DMS 273 treated with DMSO at 0.1 percent for 48 hours (cell line): ENCODE data around the gene FAT2.
"Not testable (repeated sequence)": the region's sequence is repeated elsewhere in the genome, so short reads cannot be mapped to it uniquely, and the experiment has no call there.

Experiments used
- DNase-seq: peaks from one replicate; lab custom pipeline; 2025; lab: John Stamatoyannopoulos, UW

The FAT2 gene

GRCh38 chr5:151614565-151614964 is 23.4 kb upstream of the FAT2 start:
- no peak for DNase-seq

- no peak for DNase-seq
Measured at GRCh38 chr5:151612689-151613427, 21.7 kb upstream of the FAT2 start.

DNA sequence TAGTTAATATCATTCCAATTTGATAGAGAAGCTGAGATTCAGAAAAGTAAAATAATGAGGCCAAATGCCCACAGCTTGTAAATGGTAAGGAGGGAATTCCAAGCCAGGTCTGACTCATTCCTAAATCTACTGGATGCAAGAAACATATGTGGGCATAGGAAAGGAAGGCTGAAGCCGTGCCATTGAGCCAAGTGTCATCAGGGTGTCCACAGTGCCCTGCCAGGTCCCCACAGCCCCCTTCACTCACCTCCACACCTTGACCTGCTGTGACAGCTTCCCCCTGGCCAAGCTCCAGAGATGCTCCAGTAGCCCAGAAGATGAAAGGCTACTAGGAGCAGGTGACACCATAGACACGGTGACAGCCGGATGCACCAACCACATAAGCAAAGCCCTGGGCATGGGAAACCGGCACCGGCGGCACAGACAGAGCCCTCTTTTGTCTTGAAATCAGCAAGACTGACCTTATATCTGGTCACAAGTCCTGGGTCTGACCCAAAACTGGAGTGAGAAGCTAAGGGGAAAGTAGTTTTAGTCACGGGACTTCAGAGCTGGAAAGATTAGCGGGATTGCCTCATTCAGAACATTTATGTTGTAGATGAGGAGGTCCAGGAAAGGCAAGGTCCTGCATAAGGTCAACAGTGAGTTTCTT is 20.1 kb upstream of the FAT2 start:
- no peak for DNase-seq

- no peak for DNase-seq
Measured at GRCh38 chr5:151608522-151608921, 17.4 kb upstream of the FAT2 start.

DNA sequence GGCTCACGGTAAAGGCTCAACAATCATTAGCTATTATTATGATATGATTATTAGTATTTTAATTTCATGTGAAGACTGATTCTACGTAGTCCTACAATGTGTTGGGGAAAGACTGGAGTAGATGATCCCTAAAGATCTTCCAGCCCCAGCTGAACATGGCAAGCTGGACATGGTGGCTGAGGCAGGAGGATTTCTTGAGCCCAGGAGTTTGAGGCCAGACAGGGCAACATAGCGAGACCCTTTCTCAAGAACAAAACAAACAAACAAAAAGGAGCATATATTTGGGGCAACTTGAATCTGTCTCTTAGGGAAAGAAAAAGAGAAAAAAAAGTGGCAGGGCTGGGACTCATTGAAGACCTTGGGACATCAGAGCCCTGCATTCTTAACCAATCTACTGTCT is 16.2 kb upstream of the FAT2 start:
- no peak for DNase-seq

DNA sequence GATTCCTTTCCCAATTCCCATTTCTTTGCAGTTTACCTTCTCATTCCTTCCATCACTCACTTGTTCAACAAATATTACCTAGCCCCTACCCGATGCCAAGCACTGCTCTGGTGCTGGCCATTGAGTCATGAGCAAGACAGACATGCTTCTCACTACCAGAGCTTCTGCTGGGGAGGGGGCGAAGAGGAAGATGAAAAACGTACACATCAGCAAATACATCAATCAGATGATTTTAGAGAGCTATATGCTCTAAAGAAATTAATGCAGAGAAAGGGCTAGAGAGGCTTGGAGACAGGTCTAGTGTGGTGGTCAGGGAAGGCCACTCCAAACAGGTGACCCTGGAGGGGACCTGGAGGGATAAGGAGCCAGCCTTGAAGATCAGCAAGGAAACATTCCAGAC is 14.4 kb upstream of the FAT2 start:
- no peak for DNase-seq

DNA sequence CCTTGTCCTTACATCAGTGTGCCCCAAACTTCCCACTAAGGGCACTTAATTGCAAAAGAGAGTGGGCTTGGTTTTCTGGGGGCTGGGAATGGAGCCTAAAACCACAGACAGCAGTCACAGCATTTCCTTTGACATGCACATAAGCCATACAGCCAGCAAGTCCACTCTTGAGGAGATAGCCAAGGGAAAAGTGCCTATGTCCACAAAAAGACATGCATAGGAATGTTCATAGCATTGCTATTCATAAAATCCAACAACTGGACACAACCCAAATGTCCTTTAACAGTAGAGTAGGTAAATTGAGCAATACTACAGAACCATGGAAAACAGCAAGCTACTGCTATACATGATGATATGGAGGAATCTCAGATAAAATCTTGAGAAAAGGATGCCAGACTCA is 11.7 kb upstream of the FAT2 start:
- DNase-seq: no peak

DNA sequence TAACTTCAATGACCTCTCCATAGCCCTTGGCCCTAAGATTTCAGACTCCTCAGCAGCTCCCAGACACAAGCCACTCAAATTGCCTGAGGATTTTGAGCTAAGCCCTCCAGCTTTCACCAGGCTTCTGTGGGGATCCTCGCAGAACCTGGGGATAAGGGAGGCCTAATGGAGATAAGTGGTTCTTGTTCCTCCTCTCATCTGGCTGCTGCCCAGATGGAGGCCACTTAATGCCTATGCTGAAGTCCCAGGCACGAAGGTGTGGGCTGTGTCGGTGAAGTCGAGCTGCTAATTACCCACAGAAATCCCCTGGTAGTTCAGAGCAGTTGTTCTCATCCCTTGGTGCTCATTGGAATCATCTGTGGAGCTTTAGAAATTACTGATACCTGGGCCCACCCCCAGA is 10.3 kb upstream of the FAT2 start:
- DNase-seq: no peak

DNA sequence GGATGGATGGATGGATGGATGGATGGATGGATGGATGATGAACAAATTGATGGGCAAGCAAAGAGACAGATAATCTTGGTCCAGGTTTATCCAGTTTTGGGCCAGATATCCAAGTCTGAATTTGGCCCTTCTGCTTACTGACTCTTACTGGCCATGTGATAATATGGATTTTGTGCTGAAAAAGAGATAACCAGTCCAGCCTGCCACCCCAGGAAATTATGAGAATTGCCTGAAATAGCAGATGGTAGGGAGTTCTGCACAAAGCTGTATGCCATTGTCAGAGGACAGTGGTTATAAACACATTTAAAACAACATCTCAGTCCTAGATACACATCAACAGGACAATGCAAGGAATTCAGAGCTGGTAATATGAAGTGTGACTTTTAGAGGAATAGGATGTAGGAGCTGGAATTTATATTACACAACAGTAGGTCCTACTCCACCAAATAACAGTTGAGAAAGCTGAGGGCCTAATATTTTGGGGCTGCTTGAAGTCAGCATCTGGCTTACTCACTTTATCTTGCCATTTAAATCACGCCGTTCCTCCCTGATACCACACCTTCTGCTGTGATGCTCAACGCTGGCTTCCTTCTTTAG is 9.0 kb upstream of the FAT2 start:
- DNase-seq: no peak

GRCh38 chr5:151598984-151599383 is 7.9 kb upstream of the FAT2 start:
- no peak for DNase-seq

DNA sequence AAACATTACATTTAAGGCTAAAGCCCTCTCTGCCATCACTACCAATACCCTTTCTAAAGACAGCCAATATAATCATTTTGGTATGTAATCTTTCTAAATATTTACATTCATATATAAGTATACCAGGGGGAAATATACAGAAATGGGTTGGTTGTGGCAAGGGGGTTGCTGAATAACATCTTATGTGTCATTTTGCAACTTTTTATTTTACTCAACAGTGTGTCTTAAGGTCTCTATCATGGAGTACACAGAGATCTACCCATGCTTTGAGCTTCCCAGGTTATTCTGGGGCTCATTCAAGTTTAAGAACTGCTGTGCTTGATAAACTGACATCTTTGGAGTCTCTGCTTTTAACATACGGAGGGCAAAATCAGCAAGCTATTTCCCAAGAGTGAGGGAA is 7.4 kb upstream of the FAT2 start:
- no peak for DNase-seq

GRCh38 chr5:151597749-151598148 is 6.6 kb upstream of the FAT2 start:
- no peak for DNase-seq

DNA sequence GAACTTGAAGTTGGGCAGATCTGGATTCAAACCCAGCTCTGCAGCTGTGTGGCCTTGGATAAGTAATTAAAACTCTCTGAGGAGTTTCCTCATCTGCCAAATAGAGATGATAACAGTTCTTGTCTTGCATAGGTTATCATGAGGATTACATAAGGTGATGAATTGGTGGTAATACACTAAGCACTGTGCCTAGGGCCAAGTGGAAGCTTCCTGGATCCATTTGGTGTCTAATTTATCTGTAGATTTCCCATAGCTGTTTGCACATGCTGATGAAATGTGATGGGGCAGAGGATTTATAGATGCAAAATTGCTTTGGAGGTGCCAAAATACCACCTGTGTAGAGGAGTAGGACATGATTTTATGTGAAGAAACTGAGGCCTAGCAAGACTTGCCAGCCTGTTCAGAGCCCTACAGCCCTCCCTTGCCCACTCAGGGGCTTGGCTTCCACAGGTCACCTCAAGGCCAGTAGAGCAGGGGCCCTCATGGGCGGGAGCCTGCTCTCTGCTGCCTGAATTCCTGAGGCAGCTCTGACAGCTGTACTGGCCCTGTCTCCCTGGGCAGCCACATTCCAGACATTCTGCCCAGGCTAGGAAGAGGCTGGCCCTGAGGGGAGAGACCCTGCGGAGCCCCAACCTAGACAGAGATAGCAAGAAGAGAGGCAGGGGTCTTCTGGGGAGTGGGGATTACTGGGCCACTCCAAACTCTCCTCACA is 5.9 kb upstream of the FAT2 start:
- DNase-seq: no peak

DNA sequence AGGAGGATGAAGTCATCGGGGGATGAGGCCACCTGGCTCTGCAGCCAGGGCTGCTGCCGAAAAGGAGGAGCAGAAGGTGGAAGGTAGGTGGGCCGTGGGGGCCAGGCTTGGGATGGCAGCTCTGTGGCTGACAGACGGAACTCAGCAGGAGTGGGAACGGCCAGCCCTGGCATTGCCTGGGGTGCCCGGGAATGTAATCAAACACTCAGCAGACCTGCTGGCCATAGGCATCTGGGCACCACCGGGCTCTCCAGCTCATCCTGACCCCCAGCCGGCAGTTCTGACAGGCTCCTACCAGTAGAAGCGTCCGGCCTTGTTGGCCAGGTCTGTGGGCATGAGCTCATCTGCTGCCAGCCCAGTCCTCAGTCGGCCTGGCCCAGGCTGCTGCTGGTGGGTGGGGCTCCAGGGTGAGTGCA is 4.3 kb upstream of the FAT2 start:
- peak; percentile 54 for DNase-seq

DNA sequence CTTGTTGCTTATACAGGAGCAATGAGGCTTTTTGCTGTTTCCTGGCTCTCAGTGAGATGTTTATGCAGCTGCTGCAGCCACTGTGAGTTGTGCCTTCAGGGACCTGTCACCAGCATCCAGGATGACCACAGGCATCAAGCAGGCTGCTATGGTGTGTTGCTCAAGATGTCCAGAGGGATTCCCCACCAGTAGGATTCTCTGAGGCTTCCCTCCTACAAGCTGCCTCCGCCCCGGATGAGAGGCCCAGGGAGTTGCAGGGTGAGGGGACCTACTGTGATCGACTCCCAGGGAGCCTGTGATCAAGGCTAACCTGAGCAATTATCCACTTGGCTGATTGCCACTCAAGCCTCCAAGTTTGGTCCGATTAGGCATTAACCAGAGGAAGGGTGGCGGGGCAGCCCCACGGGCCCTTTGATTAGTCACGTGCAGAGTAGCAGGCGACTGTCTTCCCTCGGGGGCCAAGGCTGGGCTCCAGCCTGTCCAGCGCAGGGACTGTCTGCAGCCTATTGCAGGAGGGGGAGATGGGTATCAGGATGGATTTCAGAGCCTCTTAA is 1.8 kb upstream of the FAT2 start:
- no peak for DNase-seq

DNA sequence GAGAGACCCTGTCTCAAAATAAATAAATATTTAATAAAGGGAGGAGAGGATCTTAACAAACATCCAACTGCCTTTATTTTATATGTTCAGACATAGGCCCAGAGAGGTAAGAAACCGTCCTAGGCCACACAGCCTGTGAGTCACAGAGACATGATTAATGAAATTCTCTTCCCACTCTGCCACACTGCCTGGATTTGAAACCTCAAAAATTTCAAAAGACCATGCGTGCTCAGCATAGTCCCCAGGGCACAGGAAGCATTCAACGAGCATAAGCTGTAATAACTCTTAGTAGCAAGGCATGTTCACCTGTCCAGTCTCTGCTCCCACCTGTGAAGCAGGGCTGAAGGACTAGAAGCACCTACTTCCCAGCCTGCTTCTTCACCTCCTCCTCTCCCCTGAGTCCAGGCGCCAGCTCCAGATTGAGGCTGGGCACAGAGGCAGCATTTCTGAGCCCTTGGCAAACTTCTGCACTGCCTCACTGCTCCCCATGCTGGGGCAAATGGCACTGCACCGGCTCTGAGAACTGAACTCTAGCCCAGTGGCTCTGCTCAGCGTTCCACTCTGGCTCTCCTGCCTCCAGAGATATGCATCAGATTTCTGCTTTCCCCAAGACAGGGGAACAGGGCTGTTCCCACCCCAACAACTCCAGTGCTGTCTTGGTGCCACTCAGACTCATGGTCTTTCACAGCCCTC is 1.1 kb downstream of the FAT2 start:
- no peak for DNase-seq

GRCh38 chr5:151587796-151588555 is 3.2 kb downstream of the FAT2 start:
- DNase-seq: no peak

GRCh38 chr5:151585970-151586369 is 5.2 kb downstream of the FAT2 start:
- peak; percentile 15 for DNase-seq

- DNase-seq: not testable (repeated sequence)
Measured at GRCh38 chr5:151585344-151585743, 5.8 kb downstream of the FAT2 start.

DNA sequence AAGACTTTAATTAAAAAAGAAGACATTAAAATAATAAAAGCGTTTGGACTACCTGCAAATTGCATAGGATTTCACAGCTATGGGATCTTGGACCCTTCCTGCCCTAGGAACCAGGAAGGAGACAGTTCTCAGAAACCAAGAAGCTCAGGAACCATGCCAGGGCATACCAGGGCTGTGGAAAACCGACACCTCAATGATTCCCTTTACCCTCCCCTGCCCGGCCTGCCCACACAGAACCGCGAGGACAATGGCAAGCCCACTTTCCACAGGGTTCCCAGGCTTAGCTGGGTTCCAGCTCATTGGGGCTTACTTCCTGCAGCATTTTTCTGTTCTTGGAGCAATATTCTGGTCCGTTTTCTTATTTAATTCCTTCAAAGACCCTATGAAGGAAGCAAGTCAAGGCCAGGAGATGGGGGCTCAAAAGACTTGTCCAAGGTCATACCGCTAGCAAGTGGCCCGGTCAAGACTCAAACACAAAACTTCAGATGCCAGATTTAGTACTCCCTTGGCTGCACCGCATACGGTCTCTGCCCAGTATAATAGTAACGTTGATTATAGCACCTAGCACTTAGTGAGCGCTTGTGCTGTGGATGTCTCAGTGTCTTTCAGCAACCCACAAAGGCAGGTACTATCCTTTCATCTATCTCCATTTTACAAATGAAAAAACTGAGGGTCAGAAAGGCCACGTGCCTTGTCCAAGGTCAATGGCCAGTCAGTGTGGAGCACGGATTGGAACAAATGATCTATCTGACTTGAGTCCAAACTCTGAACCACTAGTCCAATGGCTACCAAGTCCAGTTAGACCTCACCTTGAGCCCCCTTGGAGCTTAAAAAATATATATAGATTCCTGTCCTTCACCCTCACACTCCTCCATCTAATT is 6.8 kb downstream of the FAT2 start:
- no peak for DNase-seq
